ENCODE results near the gene ARF3. TPM values are rescaled to one million over a fixed set of nuclear protein-coding genes. Genes with fewer than 3 reads are reported as not detected.

ARF3 gene
- total RNA-seq, 1 experiment from 2014 or later: 256 TPM

- Mint-ChIP-seq H3K4me3 (no peak overlapping the region), H3K27ac (no peak overlapping the region), H3K4me1 (peaks cover 16% of the 10 kb centered on the region), H3K36me3 (no peaks in the 10 kb centered on the region), H3K9me3 (no peaks in the 10 kb centered on the region), H3K27me3 (ENCODE audit: low read depth) (peaks cover 94% of the 10 kb centered on the region)
- ATAC-seq (no peak), DNase-seq (ENCODE audit: low spot score) (no peak)
- ChIA-PET POLR2A (no interaction called here), CTCF (interaction anchor here (0.8 to 10.3 kb wide), 4 partner anchors 8 to 133 kb away, joined by 3 to 164 read pairs (median 80); partner anchors contain the start of genes DDN and WNT10B)
- TF ChIP-seq MXD4 (CRISPR knock-in tag; IDR thresholded peaks at IDR 0.05; ENCODE audit: borderline replicate concordance) (no peak), MYBL2 (CRISPR knock-in tag; IDR thresholded peaks at IDR 0.05) (no peak), ARID4B (CRISPR knock-in tag; IDR thresholded peaks at IDR 0.05; ENCODE audit: borderline replicate concordance) (no peak), NFE2L1 (CRISPR knock-in tag; IDR thresholded peaks at IDR 0.05) (no peak), ATF6 (CRISPR knock-in tag; IDR thresholded peaks at IDR 0.05) (no peak), SMAD3 (CRISPR knock-in tag; IDR thresholded peaks at IDR 0.05; ENCODE audit: borderline replicate concordance) (no peak), ZBTB43 (CRISPR knock-in tag; IDR thresholded peaks at IDR 0.05) (no peak), JAZF1 (CRISPR knock-in tag; IDR thresholded peaks at IDR 0.05) (no peak), FOXJ3 (CRISPR knock-in tag; IDR thresholded peaks at IDR 0.05; ENCODE audit: borderline replicate concordance) (no peak), USF1 (CRISPR knock-in tag; IDR thresholded peaks at IDR 0.05) (no peak), AFF4 (CRISPR knock-in tag; IDR thresholded peaks at IDR 0.05; ENCODE audit: borderline replicate concordance) (no peak), CTCF (IDR thresholded peaks at IDR 0.05) (no peak), ZNF263 (CRISPR knock-in tag; IDR thresholded peaks at IDR 0.05; ENCODE audit: low read depth) (no peak), TEAD4 (CRISPR knock-in tag; IDR thresholded peaks at IDR 0.05) (no peak), AR (CRISPR knock-in tag; IDR thresholded peaks at IDR 0.05) (no peak), CREM (CRISPR knock-in tag; IDR thresholded peaks at IDR 0.05) (no peak)
Measured at GRCh38 chr12:48985901-48986300, 28.6 kb upstream of the ARF3 start.

Measured in WTC11 (cell line).